Liver (tissue), 9 donors: Measurements from ENCODE around the gene USP17L21. TPM values are rescaled to one million over a fixed set of nuclear protein-coding genes. Genes with fewer than 3 reads are reported as not detected.
"Not testable (repeated sequence)": the region's sequence is repeated elsewhere in the genome, so short reads cannot be mapped to it uniquely, and the experiment has no call there.

Source experiments
- DNase-seq: peaks from one replicate; pipeline ENCODE4 v3.0.0-alpha.2; 2017; ENCODE audit warnings: low spot score
- H3K27ac ChIP-seq, 2 donors: one replicate each; pipeline ENCODE4 v1.7.0; 2013; ENCODE audit warnings: inconsistent platforms in 2 of 2, low read length in 2 of 2, control low read depth in 1 of 2, low read depth in 1 of 2, mild to moderate bottlenecking in 1 of 2
- H3K27me3 ChIP-seq, 4 donors: one replicate each; pipeline versions ENCODE4 v1.6.1 to v1.7.0; 2013; ENCODE audit warnings: low read length in 3 of 4, inconsistent platforms in 1 of 4, mild to moderate bottlenecking in 1 of 4, moderate library complexity in 1 of 4; ENCODE audit not compliant: control insufficient read depth in 4 of 4, insufficient read depth in 4 of 4
- H3K36me3 ChIP-seq, 4 donors: one replicate each; pipeline versions ENCODE4 v1.6.1 to v1.7.0; 2013; ENCODE audit warnings: low read length in 3 of 4, mild to moderate bottlenecking in 3 of 4, low read depth in 1 of 4, moderate library complexity in 1 of 4; ENCODE audit not compliant: control insufficient read depth in 4 of 4, insufficient read depth in 3 of 4
- H3K4me1 ChIP-seq, 4 donors: one replicate each; pipeline versions ENCODE4 v1.6.1 to v1.7.0; 2013; ENCODE audit warnings: low read length in 3 of 4, mild to moderate bottlenecking in 3 of 4, moderate library complexity in 1 of 4; ENCODE audit not compliant: control insufficient read depth in 4 of 4, insufficient read depth in 4 of 4
- H3K4me3 ChIP-seq, 3 donors: one replicate each; pipeline versions ENCODE4 v1.6.1 to v1.7.0; 2013; ENCODE audit warnings: low read length in 3 of 3, control low read depth in 1 of 3, low read depth in 1 of 3, mild to moderate bottlenecking in 1 of 3
- H3K9ac ChIP-seq, 2 donors: one replicate each; pipeline ENCODE4 v1.7.0; 2013; ENCODE audit warnings: low read length in 2 of 2, mild to moderate bottlenecking in 2 of 2, moderate library complexity in 2 of 2, control low read depth in 1 of 2, low read depth in 1 of 2
- H3K9me3 ChIP-seq, 4 donors: one replicate each; pipeline versions ENCODE4 v1.6.1 to v1.7.0; 2013; ENCODE audit warnings: low read length in 3 of 4; ENCODE audit not compliant: control insufficient read depth in 4 of 4
- WGBS: extraction: QIAGEN DNeasy Blood & Tissue Kit; methylation state at CpG from one replicate; pipeline ENCODE4 v1.1.7; 2013; 5-methylcytosine and 5-hydroxymethylcytosine counted together
- polyA plus RNA-seq, 2 donors: library from polyadenylated mRNA; stranded (reverse) in 1 of 2; unstranded in 1 of 2; fragments of 200-250 nt in 1 of 2; fragments of >200 nt in 1 of 2; fragmentation: Nextera tagmentation in 1 of 2; extraction: Ambion mirVana in 1 of 2; gene quantifications; one replicate each; pipeline versions ENCODE4 v1.2.1 to v1.2.3, GENCODE V29; 2013 to 2015
- total RNA-seq, 2 donors: library from RNA; depleted of rRNA; stranded (reverse); fragments of >200 nt; gene quantifications; one replicate each; pipeline ENCODE4 v1.2.3, GENCODE V29; 2014
- donor health status: healthy.
- donor health status: healthy.
- donor health status: healthy.
- donor health status: healthy.
- donor health status: healthy.

USP17L21 gene, protein sequence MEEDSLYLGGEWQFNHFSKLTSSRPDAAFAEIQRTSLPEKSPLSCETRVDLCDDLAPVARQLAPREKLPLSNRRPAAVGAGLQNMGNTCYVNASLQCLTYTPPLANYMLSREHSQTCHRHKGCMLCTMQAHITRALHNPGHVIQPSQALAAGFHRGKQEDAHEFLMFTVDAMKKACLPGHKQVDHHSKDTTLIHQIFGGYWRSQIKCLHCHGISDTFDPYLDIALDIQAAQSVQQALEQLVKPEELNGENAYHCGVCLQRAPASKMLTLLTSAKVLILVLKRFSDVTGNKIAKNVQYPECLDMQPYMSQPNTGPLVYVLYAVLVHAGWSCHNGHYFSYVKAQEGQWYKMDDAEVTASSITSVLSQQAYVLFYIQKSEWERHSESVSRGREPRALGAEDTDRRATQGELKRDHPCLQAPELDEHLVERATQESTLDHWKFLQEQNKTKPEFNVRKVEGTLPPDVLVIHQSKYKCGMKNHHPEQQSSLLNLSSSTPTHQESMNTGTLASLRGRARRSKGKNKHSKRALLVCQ
- total RNA-seq (not detected), polyA plus RNA-seq (not detected)

DNA sequence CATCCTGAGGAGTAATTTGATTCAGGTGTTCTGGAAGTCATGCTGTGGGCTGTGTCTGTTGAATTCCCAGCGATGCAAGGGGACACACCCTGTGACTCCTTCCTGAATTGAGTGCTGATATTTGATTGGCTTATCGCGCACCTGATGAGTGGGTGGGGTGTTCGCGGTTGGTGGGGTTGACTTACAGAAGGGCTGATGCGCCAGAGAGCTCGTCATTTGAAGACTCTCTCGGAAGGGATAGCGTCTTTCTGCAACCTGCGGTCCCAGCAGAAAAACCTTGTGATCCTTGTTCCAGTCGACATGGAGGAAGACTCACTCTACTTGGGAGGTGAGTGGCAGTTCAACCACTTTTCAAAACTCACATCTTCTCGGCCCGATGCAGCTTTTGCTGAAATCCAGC is at the start of gene USP17L21:
TSS of gene USP17L21 (plus strand) at position 301 of the 400 bp plus-strand sequence. CDS start at position 301, 0 bp downstream.
- H3K4me1 ChIP-seq, H3K9me3 ChIP-seq, H3K9ac ChIP-seq, H3K27me3 ChIP-seq, H3K27ac ChIP-seq, DNase-seq, H3K36me3 ChIP-seq, H3K4me3 ChIP-seq: not testable (repeated sequence)
- no CpG with 5 or more reads among the region's 13 CpGs for WGBS

DNA sequence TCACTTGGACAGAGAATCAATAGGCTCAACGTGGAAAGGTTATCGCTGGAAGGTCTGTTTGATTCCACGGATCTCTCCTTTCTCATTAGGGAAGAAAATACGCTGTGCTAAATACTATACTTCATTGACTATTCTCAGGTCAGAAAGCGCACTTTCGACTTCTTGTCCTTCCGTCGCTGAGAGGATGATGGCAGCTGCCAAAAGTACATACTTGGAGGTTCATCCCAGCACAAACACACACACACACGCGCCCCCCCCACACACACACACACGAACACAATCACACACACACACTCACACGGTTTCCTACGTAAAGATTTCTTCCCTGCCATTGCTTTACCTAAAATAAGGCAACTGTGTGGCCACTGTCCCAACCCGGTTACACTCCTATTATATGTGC is 48.0 kb upstream of the USP17L21 start:
- H3K9ac ChIP-seq, H3K27me3 ChIP-seq, H3K4me3 ChIP-seq, H3K4me1 ChIP-seq, H3K36me3 ChIP-seq, H3K9me3 ChIP-seq, DNase-seq, H3K27ac ChIP-seq: not testable (repeated sequence)
- 76% methylated on average over 11 of the region's 14 CpGs for WGBS

DNA sequence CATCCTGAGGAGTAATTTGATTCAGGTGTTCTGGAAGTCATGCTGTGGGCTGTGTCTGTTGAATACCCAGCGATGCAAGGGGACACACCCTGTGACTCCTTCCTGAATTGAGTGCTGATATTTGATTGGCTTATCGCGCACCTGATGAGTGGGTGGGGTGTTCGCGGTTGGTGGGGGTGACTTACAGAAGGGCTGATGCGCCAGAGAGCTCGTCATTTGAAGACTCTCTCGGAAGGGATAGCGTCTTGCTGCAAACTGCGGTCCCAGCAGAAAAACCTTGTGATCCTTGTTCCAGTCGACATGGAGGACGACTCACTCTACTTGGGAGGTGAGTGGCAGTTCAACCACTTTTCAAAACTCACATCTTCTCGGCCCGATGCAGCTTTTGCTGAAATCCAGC is 47.6 kb upstream of the USP17L21 start, which contains the start of gene USP17L11:
TSS of gene USP17L11 (plus strand) at position 301 of the 400 bp plus-strand sequence. CDS start at position 301, 0 bp downstream.
- 91% methylated on average over 10 of the region's 14 CpGs for WGBS
- H3K4me1 ChIP-seq, H3K9me3 ChIP-seq, H3K27ac ChIP-seq, H3K36me3 ChIP-seq, H3K4me3 ChIP-seq, DNase-seq, H3K27me3 ChIP-seq, H3K9ac ChIP-seq: not testable (repeated sequence)

DNA sequence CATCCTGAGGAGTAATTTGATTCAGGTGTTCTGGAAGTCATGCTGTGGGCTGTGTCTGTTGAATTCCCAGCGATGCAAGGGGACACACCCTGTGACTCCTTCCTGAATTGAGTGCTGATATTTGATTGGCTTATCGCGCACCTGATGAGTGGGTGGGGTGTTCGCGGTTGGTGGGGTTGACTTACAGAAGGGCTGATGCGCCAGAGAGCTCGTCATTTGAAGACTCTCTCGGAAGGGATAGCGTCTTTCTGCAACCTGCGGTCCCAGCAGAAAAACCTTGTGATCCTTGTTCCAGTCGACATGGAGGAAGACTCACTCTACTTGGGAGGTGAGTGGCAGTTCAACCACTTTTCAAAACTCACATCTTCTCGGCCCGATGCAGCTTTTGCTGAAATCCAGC is 42.8 kb upstream of the USP17L21 start, which contains the start of gene USP17L12:
TSS of gene USP17L12 (plus strand) at position 301 of the 400 bp plus-strand sequence. CDS start at position 301, 0 bp downstream.
- H3K27me3 ChIP-seq, H3K4me1 ChIP-seq, H3K9ac ChIP-seq, H3K9me3 ChIP-seq, H3K4me3 ChIP-seq, DNase-seq, H3K27ac ChIP-seq, H3K36me3 ChIP-seq: not testable (repeated sequence)
- no CpG with 5 or more reads among the region's 13 CpGs for WGBS

DNA sequence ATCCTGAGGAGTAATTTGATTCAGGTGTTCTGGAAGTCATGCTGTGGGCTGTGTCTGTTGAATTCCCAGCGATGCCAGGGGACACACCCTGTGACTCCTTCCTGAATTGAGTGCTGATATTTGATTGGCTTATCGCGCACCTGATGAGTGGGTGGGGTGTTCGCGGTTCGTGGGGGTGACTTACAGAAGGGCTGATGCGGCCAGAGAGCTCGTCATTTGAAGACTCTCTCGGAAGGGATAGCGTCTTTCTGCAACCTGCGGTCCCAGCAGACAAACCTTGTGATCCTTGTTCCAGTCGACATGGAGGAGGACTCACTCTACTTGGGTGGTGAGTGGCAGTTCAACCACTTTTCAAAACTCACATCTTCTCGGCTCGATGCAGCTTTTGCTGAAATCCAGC is 38.1 kb upstream of the USP17L21 start, which contains the start of gene USP17L13:
TSS of gene USP17L13 (plus strand) at position 301 of the 400 bp plus-strand sequence. CDS start at position 301, 0 bp downstream.
- WGBS: no CpG with 5 or more reads among the region's 14 CpGs

DNA sequence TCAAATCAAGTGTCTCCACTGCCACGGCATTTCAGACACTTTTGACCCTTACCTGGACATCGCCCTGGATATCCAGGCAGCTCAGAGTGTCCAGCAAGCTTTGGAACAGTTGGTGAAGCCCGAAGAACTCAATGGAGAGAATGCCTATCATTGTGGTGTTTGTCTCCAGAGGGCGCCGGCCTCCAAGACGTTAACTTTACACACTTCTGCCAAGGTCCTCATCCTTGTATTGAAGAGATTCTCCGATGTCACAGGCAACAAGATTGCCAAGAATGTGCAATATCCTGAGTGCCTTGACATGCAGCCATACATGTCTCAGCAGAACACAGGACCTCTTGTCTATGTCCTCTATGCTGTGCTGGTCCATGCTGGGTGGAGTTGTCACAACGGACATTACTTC is 32.4 kb upstream of the USP17L21 start:
- H3K27ac ChIP-seq, H3K27me3 ChIP-seq, H3K9me3 ChIP-seq, H3K9ac ChIP-seq, H3K4me3 ChIP-seq, H3K36me3 ChIP-seq, H3K4me1 ChIP-seq, DNase-seq: not testable (repeated sequence)
- 82% methylated on average over 5 of the region's 8 CpGs for WGBS

More for the DNA sequence above, 38.1 kb upstream of the USP17L21 start, which contains the start of gene USP17L13:
- not testable (repeated sequence) for H3K27ac ChIP-seq, H3K27me3 ChIP-seq, H3K9me3 ChIP-seq, H3K9ac ChIP-seq, DNase-seq, H3K36me3 ChIP-seq, H3K4me3 ChIP-seq, H3K4me1 ChIP-seq

DNA sequence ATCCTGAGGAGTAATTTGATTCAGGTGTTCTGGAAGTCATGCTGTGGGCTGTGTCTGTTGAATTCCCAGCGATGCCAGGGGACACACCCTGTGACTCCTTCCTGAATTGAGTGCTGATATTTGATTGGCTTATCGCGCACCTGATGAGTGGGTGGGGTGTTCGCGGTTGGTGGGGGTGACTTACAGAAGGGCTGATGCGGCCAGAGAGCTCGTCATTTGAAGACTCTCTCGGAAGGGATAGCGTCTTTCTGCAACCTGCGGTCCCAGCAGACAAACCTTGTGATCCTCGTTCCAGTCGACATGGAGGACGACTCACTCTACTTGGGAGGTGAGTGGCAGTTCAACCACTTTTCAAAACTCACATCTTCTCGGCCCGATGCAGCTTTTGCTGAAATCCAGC is 28.6 kb upstream of the USP17L21 start, which contains the start of gene USP17L15:
TSS of gene USP17L15 (plus strand) at position 301 of the 400 bp plus-strand sequence. CDS start at position 301, 0 bp downstream.
- H3K9ac ChIP-seq, H3K9me3 ChIP-seq, H3K36me3 ChIP-seq, H3K27me3 ChIP-seq, H3K4me1 ChIP-seq, H3K4me3 ChIP-seq, H3K27ac ChIP-seq, DNase-seq: not testable (repeated sequence)
- no CpG with 5 or more reads among the region's 15 CpGs for WGBS

DNA sequence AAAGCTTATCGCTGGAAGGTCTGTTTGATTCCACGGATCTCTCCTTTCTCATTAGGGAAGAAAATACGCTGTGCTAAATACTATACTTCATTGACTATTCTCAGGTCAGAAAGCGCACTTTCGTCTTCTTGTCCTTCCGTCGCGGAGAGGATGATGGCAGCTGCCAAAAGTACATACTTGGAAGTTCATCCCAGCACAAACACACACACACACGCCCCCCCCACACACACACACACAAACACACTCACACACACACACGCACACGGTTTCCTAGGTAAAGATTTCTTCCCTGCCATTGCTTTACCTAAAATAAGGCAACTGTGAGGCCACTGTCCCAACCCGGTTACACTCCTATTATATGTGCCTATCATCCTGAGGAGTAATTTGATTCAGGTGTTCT is 24.2 kb upstream of the USP17L21 start:
- H3K9me3 ChIP-seq, H3K4me1 ChIP-seq, H3K27me3 ChIP-seq, H3K4me3 ChIP-seq, H3K9ac ChIP-seq, H3K36me3 ChIP-seq, H3K27ac ChIP-seq: not testable (repeated sequence)
- peak; percentile 23 for DNase-seq
- 81% methylated on average over 11 of the region's 12 CpGs for WGBS
